ENCODE data around the gene APOB.

DNA sequence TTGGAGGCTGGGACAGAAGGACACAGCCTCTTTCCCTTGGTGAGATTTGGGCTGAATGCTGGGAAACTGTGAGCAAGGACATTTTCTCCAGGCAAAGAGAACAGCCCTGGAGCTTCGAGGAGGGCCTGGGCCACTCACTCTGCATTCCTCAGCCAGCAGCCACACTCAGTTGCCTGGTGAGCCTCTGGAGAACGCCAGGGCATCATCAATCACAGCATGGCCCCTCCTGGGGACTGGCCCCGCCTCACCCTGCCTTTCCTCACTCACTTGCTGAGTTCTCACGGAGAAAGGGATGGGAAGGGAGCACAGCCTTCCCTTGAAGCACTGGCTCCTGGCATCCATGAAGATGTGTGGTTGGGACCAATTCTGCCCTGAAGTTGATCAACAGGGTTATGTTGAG is 55.0 kb downstream of the APOB start:
- TF ChIP-seq, protein P1, sequence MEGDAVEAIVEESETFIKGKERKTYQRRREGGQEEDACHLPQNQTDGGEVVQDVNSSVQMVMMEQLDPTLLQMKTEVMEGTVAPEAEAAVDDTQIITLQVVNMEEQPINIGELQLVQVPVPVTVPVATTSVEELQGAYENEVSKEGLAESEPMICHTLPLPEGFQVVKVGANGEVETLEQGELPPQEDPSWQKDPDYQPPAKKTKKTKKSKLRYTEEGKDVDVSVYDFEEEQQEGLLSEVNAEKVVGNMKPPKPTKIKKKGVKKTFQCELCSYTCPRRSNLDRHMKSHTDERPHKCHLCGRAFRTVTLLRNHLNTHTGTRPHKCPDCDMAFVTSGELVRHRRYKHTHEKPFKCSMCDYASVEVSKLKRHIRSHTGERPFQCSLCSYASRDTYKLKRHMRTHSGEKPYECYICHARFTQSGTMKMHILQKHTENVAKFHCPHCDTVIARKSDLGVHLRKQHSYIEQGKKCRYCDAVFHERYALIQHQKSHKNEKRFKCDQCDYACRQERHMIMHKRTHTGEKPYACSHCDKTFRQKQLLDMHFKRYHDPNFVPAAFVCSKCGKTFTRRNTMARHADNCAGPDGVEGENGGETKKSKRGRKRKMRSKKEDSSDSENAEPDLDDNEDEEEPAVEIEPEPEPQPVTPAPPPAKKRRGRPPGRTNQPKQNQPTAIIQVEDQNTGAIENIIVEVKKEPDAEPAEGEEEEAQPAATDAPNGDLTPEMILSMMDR (IDR thresholded peaks at IDR 0.05; ENCODE audit: borderline replicate concordance, extremely low read depth, low read length, poor library complexity, severe bottlenecking) = no peak
- TF ChIP-seq EZH2 (IDR thresholded peaks at IDR 0.05; ENCODE audit: borderline replicate concordance, low read depth, low read length, severe bottlenecking) = no peak

All from DND-41 (cell line).